ENCODE measurements around the gene SMC3. TPM values are rescaled to one million over a fixed set of nuclear protein-coding genes. Genes with fewer than 3 reads are reported as not detected.

The SMC3 gene
- polyA plus RNA-seq, 1 of the 3 experiments (the other 2 are of a cell fraction): 10.1 TPM

DNA sequence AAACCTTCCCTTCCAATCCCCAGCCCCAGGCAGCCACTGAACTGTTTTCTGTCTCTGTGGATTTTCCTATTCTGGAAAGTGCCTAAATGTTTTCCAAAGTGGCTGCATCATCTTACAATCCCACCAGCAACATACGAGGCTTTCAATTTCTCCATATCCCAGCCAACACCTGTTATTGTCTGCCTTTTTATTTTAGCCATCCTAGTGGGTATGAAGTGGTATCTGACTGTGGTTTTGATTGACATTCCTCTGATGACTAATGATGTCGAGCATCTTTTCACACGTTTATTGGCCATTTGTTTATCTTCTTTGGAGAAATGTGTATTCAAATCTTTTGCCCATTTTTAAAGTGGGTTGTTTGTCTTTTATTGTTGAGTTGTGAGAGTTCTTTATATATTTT is 6.2 kb upstream of the SMC3 start:
- ChIA-PET POLR2A (interaction anchor here (0.9 kb wide), 1 partner anchor 12 kb away, joined by 3 read pairs; no protein-coding TSS in a partner anchor), CTCF (interaction anchor here (1.0 kb wide), 1 partner anchor 15 kb away, joined by 3 read pairs; no protein-coding TSS in a partner anchor)
- H3K79me2 ChIP-seq (ENCODE audit: insufficient read depth): no peaks in the 10 kb centered on the region
- H3K27me3 ChIP-seq (ENCODE audit: insufficient read depth): no peaks in the 10 kb centered on the region
- H3K4me1 ChIP-seq (ENCODE audit: control insufficient read depth in 1 of 2, insufficient read depth in 2 of 2, low read depth in 1 of 2, low read length in 1 of 2): no peaks in the 10 kb centered on the region; a peak in 1 of 4 replicates
- no peak for TF ChIP-seq GABPA (IDR thresholded peaks at IDR 0.05; ENCODE audit: low read depth)
- no peak for TF ChIP-seq TEAD4 (IDR thresholded peaks at IDR 0.05; ENCODE audit: borderline replicate concordance, insufficient read depth)
- TF ChIP-seq GATA2 (CRISPR knock-in tag; IDR thresholded peaks at IDR 0.05): no peak
- no peak for TF ChIP-seq POLR2AphosphoS5 (IDR thresholded peaks at IDR 0.05; ENCODE audit: low read depth, low read length)
- TF ChIP-seq, protein P1, sequence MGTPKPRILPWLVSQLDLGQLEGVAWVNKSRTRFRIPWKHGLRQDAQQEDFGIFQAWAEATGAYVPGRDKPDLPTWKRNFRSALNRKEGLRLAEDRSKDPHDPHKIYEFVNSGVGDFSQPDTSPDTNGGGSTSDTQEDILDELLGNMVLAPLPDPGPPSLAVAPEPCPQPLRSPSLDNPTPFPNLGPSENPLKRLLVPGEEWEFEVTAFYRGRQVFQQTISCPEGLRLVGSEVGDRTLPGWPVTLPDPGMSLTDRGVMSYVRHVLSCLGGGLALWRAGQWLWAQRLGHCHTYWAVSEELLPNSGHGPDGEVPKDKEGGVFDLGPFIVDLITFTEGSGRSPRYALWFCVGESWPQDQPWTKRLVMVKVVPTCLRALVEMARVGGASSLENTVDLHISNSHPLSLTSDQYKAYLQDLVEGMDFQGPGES (IDR thresholded peaks at IDR 0.05; ENCODE audit: low read depth, low read length): no peak
- TF ChIP-seq RAD21 (IDR thresholded peaks at IDR 0.05; ENCODE audit: low read length): no peak
- no peak for TF ChIP-seq FOXM1 (IDR thresholded peaks at IDR 0.05; ENCODE audit: low read depth)
- WGBS (ENCODE audit: low lambda C conversion rate): 81% methylated on average over 3 of the region's 3 CpGs
- no peaks in the 10 kb centered on the region for H3K36me3 ChIP-seq (replicated peaks in 1 of 2; ENCODE audit: control insufficient read depth in 1 of 2, insufficient read depth in 2 of 2, low read length in 1 of 2)
- DNase-seq: no peak
- H3K4me2 ChIP-seq: no peak overlapping the region
- H3K9me2 ChIP-seq: no peaks in the 10 kb centered on the region
- H3F3A ChIP-seq (replicated peaks; ENCODE audit: insufficient read depth): peaks cover under 1% of the 10 kb centered on the region
- no peak overlapping the region for H3K9ac ChIP-seq
- no peaks in the 10 kb centered on the region for H3K9me3 ChIP-seq
- no peak overlapping the region for H3K4me3 ChIP-seq (ENCODE audit: low read depth in 2 of 2, low read length in 1 of 2)
- no peaks in the 10 kb centered on the region for H4K20me1 ChIP-seq (ENCODE audit: insufficient read depth)
- H3K27ac ChIP-seq (ENCODE audit: low read depth in 2 of 2, low read length in 1 of 2): no peak overlapping the region
- no peak overlapping the region for H2AFZ ChIP-seq (ENCODE audit: low read depth)

DNA sequence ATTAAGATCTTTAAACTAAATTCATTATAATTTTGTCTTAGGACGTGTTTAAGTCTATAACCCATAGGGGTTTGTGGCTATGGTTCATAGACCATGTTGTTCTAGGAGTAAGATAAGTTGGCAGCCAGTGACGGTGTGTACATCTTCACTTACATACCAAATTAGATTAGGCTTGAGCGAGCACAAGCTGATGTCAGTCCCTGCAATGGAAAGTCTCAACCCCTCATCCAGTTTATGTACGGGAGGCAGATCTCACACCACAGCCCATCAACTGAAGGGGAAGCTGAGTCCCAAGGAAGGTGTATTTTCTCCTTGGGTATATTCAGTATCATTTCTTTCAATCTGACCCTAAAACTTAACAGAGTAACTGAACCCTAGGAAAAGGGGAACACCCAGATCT is 5.1 kb upstream of the SMC3 start:
- no peak for TF ChIP-seq TCF12 (IDR thresholded peaks at IDR 0.05)
- TF ChIP-seq GABPA (IDR thresholded peaks at IDR 0.05; ENCODE audit: low read depth): no peak
- TF ChIP-seq FOXM1 (IDR thresholded peaks at IDR 0.05; ENCODE audit: low read depth): no peak
- TF ChIP-seq FOXJ3 (CRISPR knock-in tag; IDR thresholded peaks at IDR 0.05): no peak
- no peak for TF ChIP-seq ELF1 (IDR thresholded peaks at IDR 0.05)
- TF ChIP-seq RCOR1 (IDR thresholded peaks at IDR 0.05; ENCODE audit: low read length): no peak
- TF ChIP-seq, protein P2, sequence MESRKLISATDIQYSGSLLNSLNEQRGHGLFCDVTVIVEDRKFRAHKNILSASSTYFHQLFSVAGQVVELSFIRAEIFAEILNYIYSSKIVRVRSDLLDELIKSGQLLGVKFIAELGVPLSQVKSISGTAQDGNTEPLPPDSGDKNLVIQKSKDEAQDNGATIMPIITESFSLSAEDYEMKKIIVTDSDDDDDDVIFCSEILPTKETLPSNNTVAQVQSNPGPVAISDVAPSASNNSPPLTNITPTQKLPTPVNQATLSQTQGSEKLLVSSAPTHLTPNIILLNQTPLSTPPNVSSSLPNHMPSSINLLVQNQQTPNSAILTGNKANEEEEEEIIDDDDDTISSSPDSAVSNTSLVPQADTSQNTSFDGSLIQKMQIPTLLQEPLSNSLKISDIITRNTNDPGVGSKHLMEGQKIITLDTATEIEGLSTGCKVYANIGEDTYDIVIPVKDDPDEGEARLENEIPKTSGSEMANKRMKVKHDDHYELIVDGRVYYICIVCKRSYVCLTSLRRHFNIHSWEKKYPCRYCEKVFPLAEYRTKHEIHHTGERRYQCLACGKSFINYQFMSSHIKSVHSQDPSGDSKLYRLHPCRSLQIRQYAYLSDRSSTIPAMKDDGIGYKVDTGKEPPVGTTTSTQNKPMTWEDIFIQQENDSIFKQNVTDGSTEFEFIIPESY (IDR thresholded peaks at IDR 0.05; ENCODE audit: borderline replicate concordance, low read depth): no peak
- no peak for TF ChIP-seq JUND (IDR thresholded peaks at IDR 0.05)
- TF ChIP-seq, protein P3, sequence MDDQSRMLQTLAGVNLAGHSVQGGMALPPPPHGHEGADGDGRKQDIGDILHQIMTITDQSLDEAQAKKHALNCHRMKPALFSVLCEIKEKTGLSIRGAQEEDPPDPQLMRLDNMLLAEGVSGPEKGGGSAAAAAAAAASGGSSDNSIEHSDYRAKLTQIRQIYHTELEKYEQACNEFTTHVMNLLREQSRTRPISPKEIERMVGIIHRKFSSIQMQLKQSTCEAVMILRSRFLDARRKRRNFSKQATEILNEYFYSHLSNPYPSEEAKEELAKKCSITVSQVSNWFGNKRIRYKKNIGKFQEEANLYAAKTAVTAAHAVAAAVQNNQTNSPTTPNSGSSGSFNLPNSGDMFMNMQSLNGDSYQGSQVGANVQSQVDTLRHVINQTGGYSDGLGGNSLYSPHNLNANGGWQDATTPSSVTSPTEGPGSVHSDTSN (IDR thresholded peaks at IDR 0.05): no peak
- TF ChIP-seq EZH2phosphoT487 (IDR thresholded peaks at IDR 0.05; ENCODE audit: borderline replicate concordance, low read depth): no peak
- no peak for TF ChIP-seq MEF2A (IDR thresholded peaks at IDR 0.05; ENCODE audit: borderline replicate concordance, low read depth)
- TF ChIP-seq RFX5 (IDR thresholded peaks at IDR 0.05; ENCODE audit: low read length): no peak
- TF ChIP-seq, protein P4, sequence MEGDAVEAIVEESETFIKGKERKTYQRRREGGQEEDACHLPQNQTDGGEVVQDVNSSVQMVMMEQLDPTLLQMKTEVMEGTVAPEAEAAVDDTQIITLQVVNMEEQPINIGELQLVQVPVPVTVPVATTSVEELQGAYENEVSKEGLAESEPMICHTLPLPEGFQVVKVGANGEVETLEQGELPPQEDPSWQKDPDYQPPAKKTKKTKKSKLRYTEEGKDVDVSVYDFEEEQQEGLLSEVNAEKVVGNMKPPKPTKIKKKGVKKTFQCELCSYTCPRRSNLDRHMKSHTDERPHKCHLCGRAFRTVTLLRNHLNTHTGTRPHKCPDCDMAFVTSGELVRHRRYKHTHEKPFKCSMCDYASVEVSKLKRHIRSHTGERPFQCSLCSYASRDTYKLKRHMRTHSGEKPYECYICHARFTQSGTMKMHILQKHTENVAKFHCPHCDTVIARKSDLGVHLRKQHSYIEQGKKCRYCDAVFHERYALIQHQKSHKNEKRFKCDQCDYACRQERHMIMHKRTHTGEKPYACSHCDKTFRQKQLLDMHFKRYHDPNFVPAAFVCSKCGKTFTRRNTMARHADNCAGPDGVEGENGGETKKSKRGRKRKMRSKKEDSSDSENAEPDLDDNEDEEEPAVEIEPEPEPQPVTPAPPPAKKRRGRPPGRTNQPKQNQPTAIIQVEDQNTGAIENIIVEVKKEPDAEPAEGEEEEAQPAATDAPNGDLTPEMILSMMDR (IDR thresholded peaks at IDR 0.05): no peak
- TF ChIP-seq CHD2 (IDR thresholded peaks at IDR 0.05; ENCODE audit: low read length, partially characterized antibody): no peak
- no peak for TF ChIP-seq NFIC (IDR thresholded peaks at IDR 0.05; ENCODE audit: borderline replicate concordance)
- TF ChIP-seq MXI1 (IDR thresholded peaks at IDR 0.05; ENCODE audit: low read depth, low read length): no peak
- no peak overlapping the region for H3K4me3 ChIP-seq (ENCODE audit: low read depth in 2 of 2, low read length in 1 of 2)
- no peaks in the 10 kb centered on the region for H3K79me2 ChIP-seq (ENCODE audit: insufficient read depth)
- H3K36me3 ChIP-seq (replicated peaks in 1 of 2; ENCODE audit: control insufficient read depth in 1 of 2, insufficient read depth in 2 of 2, low read length in 1 of 2): no peaks in the 10 kb centered on the region
- no peak overlapping the region for H3K27ac ChIP-seq (ENCODE audit: low read depth in 2 of 2, low read length in 1 of 2)
- H2AFZ ChIP-seq (ENCODE audit: low read depth): no peak overlapping the region
- H3K9ac ChIP-seq: no peak overlapping the region
- no peaks in the 10 kb centered on the region; a peak in 1 of 4 replicates for H3K4me1 ChIP-seq (ENCODE audit: control insufficient read depth in 1 of 2, insufficient read depth in 2 of 2, low read depth in 1 of 2, low read length in 1 of 2)
- H3K9me2 ChIP-seq: no peaks in the 10 kb centered on the region
- no peaks in the 10 kb centered on the region for H4K20me1 ChIP-seq (ENCODE audit: insufficient read depth)
- H3F3A ChIP-seq (replicated peaks; ENCODE audit: insufficient read depth): peaks cover 7% of the 10 kb centered on the region
- H3K27me3 ChIP-seq (ENCODE audit: insufficient read depth): no peaks in the 10 kb centered on the region
- no peak for DNase-seq
- H3K9me3 ChIP-seq: no peaks in the 10 kb centered on the region
- CTCF ChIA-PET: interaction anchor here (0.8 to 1.2 kb wide), 5 partner anchors 13 to 257 kb away, joined by 3 to 4 read pairs (median 3); no protein-coding TSS in a partner anchor
- no peak overlapping the region for H3K4me2 ChIP-seq
- POLR2A ChIA-PET: interaction anchor here (0.9 kb wide), 1 partner anchor 11 kb away, joined by 3 read pairs; no protein-coding TSS in a partner anchor
- WGBS (ENCODE audit: low lambda C conversion rate): 71% methylated on average over 4 of the region's 4 CpGs

All from SK-N-SH (cell line).